IPS-NIHi7 (cell line): ENCODE results near the gene TNFAIP8L1.

ENCODE experiments used
- DNase-seq: peaks from one replicate; pipeline ENCODE4 v3.0.0; 2012; ENCODE audit warnings: mixed read lengths; ENCODE audit errors: extremely low spot score

TNFAIP8L1 gene

DNA sequence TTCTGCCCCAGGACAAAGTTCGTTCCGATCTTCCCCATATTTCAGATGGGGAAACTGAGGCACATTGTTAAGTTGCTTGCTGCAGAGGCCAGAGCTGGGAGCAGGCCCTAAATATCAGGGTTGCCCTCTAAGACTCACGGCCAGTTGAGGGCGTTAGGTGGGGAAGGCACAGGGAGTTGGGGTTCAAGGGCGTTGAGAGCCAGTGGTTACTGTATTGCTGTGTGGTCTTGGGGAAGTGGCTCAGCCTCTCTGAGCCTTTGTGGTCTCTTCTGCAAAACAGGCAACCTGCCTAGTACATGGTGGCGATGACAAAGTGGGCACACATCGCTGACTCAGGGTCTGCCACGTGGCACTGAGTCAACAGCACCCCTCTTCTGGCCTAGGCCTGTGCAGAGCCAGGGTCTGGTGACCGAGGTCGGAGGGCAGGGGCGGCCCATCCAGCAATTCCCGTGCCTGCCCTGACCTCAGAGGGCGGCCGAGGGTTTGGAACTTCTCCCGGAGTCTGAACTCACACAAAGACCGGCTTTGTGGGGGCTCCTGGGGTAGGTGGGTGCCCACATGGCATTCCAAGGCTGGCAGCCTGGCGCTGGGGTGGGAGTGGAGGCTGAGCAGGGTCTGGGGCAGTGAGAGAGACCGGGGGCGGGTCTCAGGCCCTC, 10.2 kb downstream of the TNFAIP8L1 start:
- no peak for DNase-seq

DNA sequence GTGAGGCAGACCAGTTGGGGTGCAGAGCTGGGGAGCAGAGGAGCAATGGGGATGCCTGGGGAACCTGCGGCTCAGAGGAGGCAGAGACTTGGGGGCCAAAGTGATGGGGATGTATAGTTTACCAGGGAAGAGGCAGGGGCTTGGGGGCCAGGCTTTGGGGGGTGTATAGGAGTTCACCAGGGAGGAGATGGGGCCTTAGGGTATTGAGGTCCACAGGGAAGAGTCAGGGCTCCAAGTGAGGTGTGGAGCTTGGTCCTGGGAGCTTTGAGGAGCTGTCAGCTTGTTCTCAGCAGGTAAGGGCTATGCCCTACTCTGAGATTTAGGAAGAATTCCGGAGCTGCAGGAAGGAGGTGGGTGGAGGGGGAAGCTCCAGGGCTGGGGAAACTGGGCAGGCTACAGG, 10.8 kb downstream of the TNFAIP8L1 start:
- DNase-seq = no peak

DNA sequence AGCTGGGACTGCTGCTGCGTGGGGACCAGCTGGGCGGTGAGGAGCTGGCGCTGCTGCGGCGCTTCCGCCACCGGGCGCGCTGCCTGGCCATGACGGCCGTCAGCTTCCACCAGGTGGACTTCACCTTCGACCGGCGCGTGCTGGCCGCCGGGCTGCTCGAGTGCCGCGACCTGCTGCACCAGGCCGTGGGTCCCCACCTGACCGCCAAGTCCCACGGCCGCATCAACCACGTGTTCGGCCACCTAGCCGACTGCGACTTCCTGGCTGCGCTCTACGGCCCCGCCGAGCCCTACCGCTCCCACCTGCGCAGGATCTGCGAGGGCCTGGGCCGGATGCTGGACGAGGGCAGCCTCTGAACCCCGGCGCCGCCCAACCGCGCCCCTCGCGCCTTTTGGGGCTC, 12.8 kb downstream of the TNFAIP8L1 start:
- no peak for DNase-seq

DNA sequence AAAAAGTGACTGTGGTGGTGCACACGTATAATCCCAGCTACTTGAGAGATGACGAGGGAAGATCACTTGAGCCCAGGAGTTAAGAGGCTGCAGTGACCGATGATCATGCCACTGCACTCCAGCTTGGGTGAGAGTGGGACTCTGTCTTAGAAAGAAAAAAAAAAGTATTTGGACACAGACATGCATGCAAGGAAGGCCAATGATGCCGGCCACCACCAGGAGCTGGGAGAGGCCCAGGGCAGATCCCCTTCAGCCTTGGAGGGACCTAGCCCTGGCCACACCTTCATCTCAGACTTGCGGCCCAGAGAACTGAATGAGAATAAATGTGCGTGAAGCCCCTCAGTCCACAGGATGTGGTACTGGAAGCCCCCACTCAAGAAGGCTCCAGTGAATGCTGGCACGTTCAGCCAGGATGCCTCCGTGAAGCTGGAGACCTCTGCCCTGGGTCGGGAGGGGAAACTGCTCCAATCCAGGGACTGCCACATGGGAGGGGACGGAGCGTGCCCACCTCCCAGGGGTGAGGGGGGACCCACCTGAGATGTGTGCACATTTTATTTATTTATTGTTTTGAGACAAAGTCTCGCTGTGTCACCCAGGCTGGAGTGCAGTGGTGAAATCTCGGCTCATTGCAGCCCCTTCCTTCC, 14.6 kb downstream of the TNFAIP8L1 start:
- no peak for DNase-seq

DNA sequence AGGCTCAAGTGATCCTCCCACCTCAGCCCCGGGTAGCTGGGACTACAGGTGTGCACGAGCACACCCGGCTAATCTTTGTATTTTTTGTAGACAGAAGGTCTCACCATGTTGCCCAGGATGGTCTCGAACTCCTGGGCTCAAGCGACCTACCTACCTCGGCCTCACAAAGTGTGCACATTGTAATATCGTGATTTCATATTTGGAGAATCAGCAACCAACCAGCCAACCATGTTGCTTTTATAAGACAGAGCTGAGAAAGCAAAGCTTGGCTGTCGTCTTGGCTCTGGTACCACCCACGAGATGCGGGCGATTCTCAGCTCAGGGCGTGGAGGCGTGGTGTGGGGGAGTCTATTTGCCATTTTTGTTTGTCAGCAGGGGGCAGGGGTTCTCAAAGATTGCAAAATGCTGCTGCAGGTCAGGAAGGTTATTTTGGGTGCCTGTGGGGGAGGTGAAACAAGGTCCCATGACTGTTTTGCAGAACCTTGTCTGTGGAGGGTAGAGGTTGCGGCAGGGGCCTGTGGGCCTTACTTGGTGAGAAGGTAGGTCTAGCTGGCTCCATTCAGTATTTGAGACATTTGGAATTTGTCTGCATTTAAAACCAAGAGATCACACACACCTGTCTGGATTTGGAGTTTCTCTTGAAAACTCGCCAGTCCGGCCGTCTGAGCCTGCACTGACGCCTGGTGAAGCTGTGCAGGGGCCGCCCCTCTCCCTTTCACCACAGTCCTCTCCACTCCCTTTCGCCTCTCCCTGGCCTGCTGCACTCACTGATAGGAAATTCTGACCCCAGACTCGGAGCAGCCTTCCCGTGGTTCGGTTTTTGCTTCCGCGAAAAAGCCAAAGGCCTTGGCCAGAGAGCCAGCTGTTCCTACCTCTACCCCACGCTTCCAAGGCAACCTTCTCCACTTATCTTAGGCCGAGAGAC, 15.4 kb downstream of the TNFAIP8L1 start:
- no peak for DNase-seq

DNA sequence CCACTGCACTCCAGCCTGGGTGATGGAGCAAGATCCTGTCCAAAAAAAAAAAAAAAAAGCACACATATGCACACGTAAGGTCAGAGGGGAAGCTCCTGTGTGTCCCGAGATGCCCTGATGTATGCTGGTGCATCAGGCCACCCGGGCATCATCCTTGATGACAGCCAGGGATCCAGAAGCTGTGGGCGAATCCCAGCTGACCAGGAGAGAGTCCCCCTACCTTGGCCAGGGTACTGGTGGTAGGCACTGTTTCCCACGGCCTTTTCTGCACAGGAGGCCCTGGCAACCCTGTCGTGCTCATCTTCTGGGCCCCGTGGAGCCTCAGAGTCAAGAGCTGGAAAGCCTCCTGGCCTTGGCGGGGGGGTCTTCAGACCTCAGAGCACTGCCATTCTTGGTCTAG, 16.8 kb downstream of the TNFAIP8L1 start:
- no peak for DNase-seq

DNA sequence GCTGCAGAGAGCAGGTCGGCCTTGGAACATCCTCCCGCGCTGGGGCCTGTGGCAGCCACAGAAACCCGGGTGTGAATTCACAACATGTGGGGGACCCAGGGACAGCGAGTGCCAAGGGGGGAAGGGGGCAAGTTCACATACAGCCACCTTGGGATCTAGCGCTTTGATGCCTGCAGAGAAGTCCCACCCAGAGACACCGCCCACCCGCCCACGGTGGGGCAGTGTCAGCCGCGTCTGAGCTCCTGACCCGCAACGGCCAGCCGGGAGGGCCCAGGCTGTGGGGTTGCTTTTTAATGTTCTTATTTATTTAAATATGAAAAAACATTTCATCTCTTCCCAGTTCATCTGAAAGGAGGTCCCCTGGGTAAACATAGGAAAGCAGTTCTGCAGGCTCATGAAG, 17.9 kb downstream of the TNFAIP8L1 start:
- DNase-seq = no peak

DNA sequence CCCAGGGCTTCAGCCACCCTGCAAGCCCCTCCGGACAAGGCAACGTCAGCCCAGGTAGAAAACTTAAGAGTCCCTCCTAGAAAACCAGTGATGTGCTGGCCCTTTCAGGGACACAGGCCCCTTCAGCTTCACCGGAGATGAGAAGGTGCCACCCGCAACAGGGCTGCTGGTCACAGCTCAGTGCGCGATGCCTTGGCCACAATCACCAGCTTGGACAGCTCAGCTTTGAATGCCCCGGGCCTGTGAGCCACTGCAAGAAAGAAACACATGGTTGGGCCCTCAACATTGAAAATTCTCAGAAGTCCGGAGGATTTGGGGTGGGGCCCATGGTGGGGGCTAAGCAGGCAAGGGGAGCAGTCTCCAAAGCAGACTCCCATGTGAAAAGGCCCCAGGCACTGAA, 18.5 kb downstream of the TNFAIP8L1 start:
- no peak for DNase-seq

DNA sequence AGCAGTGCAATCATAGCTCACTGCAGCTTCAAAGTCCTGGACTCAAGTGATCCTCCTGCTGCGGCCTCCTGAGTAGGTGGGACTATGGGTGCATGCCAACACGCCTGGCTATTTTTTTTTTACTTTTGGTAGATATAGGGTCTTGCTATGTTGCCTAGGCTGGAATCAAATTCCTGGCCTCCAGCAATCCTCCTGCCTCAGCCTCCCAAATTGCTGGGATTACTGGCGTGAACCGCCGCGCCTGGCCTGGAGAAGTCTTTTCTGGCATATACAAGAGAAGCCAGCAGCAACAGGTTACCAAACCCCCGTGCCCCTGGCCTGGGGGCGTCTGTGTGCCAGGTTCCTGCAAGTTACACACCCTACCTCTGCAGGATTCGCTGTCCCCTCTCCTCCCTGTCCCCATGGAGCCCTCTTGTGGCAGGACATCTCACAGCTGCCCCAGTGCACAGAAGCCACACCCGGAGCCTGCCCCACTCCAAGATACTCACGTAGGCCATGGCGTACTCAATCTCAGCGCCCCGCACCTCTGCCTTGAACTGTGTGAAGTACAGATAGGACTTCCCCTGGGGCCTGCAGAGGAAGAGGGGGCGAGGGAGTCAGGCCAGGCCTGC, 21.0 kb downstream of the TNFAIP8L1 start:
- peak; percentile 63 for DNase-seq

DNA sequence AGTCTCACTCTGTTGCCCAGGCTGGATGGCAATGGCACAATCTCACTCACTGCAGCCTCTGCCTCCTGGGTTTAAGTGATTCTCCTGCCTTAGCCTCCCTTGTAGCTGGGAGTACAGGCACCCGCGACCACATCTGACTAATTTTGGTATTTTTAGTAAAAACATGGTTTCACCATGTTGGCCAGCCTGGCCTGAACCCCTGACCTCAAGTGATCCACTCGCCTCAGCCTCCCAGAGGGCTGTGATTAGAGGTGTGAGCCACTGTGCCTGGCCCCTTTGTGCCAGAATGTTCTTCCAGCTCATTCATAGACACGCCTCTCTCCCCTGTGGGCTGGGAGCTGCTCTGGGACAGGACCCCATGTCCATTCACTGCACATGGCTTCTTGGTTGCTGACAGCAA, 21.7 kb downstream of the TNFAIP8L1 start:
- no peak for DNase-seq

DNA sequence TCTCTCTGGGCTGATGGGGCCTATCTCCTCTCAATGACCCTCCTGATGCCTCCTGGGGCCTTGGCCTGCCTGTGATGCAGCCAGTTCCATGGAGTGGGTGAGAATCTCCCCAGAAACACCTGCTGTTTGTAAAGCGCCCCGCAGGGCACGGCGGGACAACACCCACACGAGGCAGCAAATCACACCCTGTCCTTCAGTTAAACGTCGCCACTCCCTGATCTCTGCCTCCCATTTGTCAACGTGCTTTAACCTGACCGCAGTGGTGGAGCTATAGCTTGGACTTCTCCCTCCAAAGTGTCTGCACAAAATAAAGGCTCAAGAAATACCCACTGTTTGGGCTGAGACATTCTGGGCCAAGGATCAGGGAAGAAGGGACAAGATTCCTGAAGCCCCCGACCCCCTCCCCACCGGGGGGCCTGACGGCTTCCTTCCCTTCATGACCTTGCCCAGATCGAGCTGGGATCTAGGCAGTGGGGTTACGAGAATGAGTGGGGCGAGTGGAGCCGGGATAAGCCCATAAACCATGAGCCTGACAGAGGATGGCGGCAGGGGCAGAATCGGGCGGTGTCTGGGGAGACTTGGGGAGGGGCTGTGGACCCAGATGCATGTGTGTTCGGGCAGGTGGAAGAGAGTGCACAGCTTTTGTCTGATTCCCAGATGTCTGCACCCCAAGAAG, 22.8 kb downstream of the TNFAIP8L1 start:
- no peak for DNase-seq

DNA sequence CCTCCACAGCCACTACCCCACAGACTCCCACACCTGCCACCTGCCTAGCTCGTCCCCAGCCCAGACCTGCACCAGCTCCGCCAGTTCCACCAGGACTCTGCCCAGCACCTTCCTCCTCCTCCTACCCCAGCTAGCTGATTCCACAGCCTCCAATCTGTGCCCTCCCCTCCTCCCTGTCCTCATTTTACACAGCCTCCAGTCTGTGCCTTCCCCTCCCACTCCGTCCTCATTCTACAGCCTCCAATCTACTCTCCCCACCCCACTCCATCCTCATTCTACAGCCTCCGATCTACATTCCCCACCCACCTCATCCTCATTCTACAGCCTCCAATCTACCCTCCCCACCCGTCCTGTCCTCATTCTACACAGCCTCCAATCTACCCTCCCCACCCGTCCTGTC, 23.5 kb downstream of the TNFAIP8L1 start:
- DNase-seq = no peak

DNA sequence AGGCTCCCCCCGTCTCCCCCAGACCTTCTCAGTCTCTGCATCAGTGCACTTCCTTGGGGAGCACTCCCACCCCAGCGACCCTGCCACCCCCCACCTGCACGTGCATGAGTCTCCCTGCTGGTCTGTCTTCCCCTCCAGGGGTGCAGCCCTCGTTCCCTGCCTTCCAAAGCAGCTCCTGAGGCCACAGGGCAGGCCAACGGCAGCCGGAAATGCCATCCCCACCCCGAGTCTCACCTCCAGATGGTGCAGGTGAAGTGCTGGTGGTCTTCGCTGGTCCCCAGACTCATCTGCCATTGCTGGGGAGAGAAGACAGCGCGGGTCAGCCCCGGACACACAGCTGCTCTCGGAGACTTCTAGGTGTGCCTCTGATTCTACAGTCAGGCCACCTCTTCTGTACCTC, 25.3 kb downstream of the TNFAIP8L1 start:
- no peak for DNase-seq

DNA sequence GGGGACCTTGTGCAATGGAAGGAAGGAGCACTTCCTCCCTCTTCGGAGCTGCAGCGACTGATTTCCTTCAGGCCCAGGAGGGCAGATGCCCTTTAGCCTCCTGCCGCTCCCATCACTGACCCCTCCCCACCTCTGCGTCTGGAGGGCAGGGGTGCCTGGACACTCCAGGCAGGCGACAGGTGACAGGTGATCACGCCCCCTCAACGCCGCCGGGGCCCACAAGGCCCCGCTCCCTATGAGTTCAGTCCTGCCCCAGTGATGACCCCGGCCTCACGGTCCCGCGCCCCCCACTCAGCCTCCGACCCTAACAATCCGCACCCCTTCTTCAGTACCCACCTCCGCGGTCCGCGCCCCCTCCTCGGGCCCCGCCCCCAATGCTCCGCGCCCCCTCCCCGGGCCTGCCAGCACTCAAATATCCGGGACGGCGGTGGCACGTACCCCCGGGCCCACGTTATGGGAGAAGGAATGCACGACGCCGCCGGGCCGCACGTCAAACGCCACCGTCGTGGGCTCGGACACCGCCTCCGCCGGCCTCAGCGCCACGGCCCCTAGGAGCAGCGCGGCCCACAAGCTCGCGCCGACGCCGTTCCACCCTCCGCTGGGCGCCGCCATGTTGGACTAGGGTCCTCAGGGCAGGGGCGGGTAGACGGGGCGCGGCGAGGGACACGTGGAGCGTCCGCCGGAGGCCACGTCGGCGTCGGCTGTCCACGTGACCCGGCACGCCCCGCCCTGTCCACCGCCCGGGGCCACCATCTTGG, 30.6 kb downstream of the TNFAIP8L1 start, which contains the start of gene MYDGF:
TSS of gene MYDGF (minus strand) at position 620 of the 758 bp plus-strand sequence. CDS start at position 612, 8 bp downstream.
- peak; percentile 100 for DNase-seq

DNA sequence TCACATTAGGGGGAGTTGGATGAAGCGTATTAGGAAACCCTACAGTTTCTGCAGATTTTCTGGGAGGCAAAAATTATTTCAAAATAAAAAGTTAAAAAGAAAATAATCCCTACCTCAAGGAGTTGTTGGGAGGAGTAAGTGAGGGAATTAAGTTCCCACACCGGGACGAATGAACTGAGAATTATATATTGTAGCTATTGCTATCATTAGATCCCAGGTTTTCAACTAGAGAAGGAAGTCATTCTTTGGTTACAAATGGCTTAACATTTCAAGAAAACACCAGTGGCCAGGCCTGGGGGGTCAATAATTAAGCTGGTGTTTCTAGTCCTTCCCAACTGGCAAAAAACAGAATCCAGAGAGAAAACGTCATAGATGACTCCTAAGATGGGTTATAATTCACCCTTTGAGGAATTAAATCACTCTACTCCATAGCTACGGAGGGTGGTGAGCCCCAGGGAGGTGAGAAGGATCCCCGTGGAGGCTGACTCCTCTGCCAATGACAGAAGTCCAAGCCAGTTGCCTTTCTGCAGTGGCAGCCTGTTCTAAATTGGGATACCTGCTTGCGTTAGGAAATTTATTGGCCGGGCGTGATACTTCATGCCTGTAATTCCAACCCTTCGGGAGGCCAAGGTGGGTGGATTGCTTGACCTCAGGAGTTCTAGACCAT, 32.0 kb downstream of the TNFAIP8L1 start:
- no peak for DNase-seq

DNA sequence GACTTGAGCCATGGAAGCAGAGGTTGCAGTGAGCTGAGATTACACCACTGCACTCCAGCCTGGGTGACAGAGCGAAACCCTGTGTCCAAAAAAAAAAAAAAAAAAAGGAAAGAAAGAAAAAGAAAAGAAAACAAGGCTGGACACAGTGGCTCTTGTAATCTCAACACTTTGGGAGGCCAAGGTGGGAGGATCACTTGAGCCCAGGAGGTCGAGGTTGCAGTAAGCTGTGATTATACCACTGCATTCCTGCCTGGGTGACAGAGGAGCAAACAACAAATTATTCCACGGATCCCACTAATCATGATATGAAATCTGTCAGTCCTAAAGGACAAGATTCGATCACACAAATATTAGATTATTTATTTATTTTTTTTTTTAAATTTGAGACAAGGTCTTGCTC, 33.9 kb downstream of the TNFAIP8L1 start:
- no peak for DNase-seq

DNA sequence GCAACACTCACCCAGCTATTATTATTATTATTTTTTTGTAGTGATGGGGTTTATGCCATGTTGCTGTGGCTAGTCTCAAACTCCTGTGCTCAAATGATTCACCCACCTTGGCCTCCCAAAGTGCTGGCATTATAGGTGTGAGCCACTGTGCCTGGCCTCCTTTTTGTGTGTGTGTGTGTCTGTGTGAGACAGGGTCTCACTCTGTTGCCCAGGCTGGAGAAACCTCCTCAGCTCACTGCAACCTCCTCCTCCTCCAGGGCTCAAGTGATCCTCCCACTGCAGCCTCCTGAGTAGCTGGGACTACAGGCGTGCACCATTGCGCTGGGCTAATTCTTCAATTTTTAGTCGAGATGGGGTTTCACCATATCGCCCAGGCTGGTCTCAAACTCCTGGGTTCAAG, 34.4 kb downstream of the TNFAIP8L1 start:
- no peak for DNase-seq

DNA sequence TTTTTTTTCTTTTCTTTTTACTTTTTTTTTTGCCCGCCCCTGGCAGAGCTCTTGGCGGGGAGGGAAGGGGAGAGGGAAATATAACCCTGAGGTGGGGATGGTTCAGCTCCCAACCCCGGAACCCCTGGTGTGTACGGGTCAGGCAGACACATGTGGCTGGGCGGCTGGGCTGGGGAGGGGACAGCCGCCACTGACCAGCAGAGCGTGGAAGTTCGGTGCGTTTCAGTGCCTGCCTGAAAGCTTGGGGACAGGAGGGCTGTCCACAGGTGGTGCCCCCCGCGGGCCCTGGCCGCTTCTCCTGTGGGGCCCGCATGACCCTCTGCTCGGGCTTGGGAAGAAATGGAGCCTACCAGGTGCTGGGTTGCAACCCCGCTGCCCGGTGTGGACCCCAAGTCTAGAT, 36.0 kb downstream of the TNFAIP8L1 start:
- no peak for DNase-seq

DNA sequence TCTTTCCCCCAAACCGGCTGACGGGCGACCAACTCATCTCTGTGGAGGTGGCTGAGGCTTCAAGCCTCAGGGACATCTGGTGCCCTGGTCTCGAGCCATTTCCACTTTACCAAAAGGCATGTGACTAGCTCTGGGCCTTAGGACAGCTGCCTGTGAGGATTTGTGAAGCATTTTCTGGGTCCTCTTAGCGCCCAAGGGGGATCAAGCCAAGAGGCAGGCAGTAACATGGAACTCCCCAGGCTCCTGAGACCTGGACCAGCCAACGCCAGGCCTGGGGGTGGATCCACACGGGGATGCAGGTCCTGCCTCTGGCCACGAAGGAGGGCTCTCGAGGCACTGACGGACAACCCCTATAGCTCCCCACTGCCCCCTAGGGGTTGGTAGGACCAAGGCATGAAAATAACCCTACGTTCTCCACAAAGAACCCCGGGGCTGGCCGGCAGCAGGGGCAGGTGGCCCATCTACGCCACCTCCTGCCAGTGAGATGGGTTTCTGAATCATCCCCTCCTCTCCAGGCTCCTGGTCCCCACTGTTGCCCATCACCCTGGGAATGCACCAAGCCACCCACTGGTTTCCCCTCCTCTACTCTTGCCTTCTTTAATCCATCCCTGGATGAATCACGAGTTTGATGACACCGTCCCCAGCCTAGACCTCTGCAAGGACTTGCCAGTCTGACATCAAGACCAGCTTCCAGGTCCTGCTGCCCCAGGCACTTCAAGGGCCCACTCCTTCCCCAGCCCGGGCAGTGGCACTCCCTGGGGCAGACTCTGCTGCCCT, 37.8 kb downstream of the TNFAIP8L1 start:
- DNase-seq = peak; percentile 83
